Stromal cell of bone marrow (primary cell): ENCODE results near the gene PFN1.

ENCODE experiments used
- DNase-seq: peaks from one replicate; pipeline ENCODE4 v3.0.0-alpha.2; 2012; ENCODE audit warnings: low read depth

The PFN1 gene

GRCh38 chr17:4896332-4897197 lies 51.8 kb downstream of the PFN1 start:
- no peak for DNase-seq

- no peak for DNase-seq
These were observed 52.5 kb downstream of the PFN1 start for GRCh38 chr17:4895657-4896331.
